ENCODE data around the gene PTCD1. TPM values are rescaled to one million over a fixed set of nuclear protein-coding genes. Genes with fewer than 3 reads are reported as not detected.

The PTCD1 gene
- total RNA-seq, 1 donor from 2014 or later = 5.7 TPM

- H3K4me1 ChIP-seq (ENCODE audit: control insufficient read depth in 3 of 3, insufficient read depth in 3 of 3, low read length in 3 of 3) = peaks cover 25 to 40% (median 29%) of the 10 kb centered on the region in 3 donors
- no peaks in the 10 kb centered on the region for H3K27me3 ChIP-seq (ENCODE audit: control insufficient read depth in 3 of 3, insufficient read depth in 3 of 3, low read length in 3 of 3)
- H3K9me3 ChIP-seq (ENCODE audit: control insufficient read depth in 3 of 3, low read length in 3 of 3) = no peaks in the 10 kb centered on the region
- H3K9ac ChIP-seq (ENCODE audit: low read depth in 1 of 3, low read length in 3 of 3) = peak overlapping the region; percentile 98 to 100 (median 100)
- peaks cover 7 to 12% (median 9%) of the 10 kb centered on the region in 3 donors for H3K36me3 ChIP-seq (ENCODE audit: control insufficient read depth in 3 of 3, insufficient read depth in 3 of 3, low read length in 3 of 3)
- H3K4me3 ChIP-seq (ENCODE audit: low read length in 3 of 3) = peak overlapping the region; percentile 99 to 100 (median 99)
- peak overlapping the region; percentile 89 for H3K27ac ChIP-seq (ENCODE audit: low read depth, low read length)
Measured at GRCh38 chr7:99465421-99465768, 26.8 kb upstream of the PTCD1 start.

GRCh38 chr7:99461221-99461620 is 22.6 kb upstream of the PTCD1 start:
- peaks cover 29 to 49% (median 34%) of the 10 kb centered on the region in 3 donors for H3K4me1 ChIP-seq (ENCODE audit: control insufficient read depth in 3 of 3, insufficient read depth in 3 of 3, low read length in 3 of 3)
- no peak overlapping the region for H3K4me3 ChIP-seq (ENCODE audit: low read length in 3 of 3)
- H3K9ac ChIP-seq (ENCODE audit: low read depth in 1 of 3, low read length in 3 of 3) = no peak overlapping the region
- H3K27me3 ChIP-seq (ENCODE audit: control insufficient read depth in 3 of 3, insufficient read depth in 3 of 3, low read length in 3 of 3) = no peaks in the 10 kb centered on the region
- no peak overlapping the region for H3K27ac ChIP-seq (ENCODE audit: low read depth, low read length)
- H3K36me3 ChIP-seq (ENCODE audit: control insufficient read depth in 3 of 3, insufficient read depth in 3 of 3, low read length in 3 of 3) = peaks cover 41 to 53% (median 42%) of the 10 kb centered on the region in 3 donors
- H3K9me3 ChIP-seq (ENCODE audit: control insufficient read depth in 3 of 3, low read length in 3 of 3) = no peaks in the 10 kb centered on the region

- H3K4me1 ChIP-seq (ENCODE audit: control insufficient read depth in 3 of 3, insufficient read depth in 3 of 3, low read length in 3 of 3) = peaks cover 29 to 43% (median 34%) of the 10 kb centered on the region in 3 donors
- no peaks in the 10 kb centered on the region for H3K27me3 ChIP-seq (ENCODE audit: control insufficient read depth in 3 of 3, insufficient read depth in 3 of 3, low read length in 3 of 3)
- no peak overlapping the region for H3K27ac ChIP-seq (ENCODE audit: low read depth, low read length)
- no peaks in the 10 kb centered on the region for H3K9me3 ChIP-seq (ENCODE audit: control insufficient read depth in 3 of 3, low read length in 3 of 3)
- no peak overlapping the region for H3K4me3 ChIP-seq (ENCODE audit: low read length in 3 of 3)
- H3K36me3 ChIP-seq (ENCODE audit: control insufficient read depth in 3 of 3, insufficient read depth in 3 of 3, low read length in 3 of 3) = peaks cover 46 to 59% (median 48%) of the 10 kb centered on the region in 3 donors
- H3K9ac ChIP-seq (ENCODE audit: low read depth in 1 of 3, low read length in 3 of 3) = peak overlapping the region in 2 of 3 donors; percentile 16 to 21
Measured at GRCh38 chr7:99460651-99461050, 22.1 kb upstream of the PTCD1 start.

GRCh38 chr7:99459087-99459486 is 20.5 kb upstream of the PTCD1 start:
- Histone ChIP-seq H3K27ac (ENCODE audit: low read depth, low read length) (no peak overlapping the region), H3K36me3 (ENCODE audit: control insufficient read depth in 3 of 3, insufficient read depth in 3 of 3, low read length in 3 of 3) (peaks cover 53 to 74% (median 63%) of the 10 kb centered on the region in 3 donors), H3K9me3 (ENCODE audit: control insufficient read depth in 3 of 3, low read length in 3 of 3) (no peaks in the 10 kb centered on the region), H3K9ac (ENCODE audit: low read depth in 1 of 3, low read length in 3 of 3) (no peak overlapping the region), H3K27me3 (ENCODE audit: control insufficient read depth in 3 of 3, insufficient read depth in 3 of 3, low read length in 3 of 3) (no peaks in the 10 kb centered on the region), H3K4me1 (ENCODE audit: control insufficient read depth in 3 of 3, insufficient read depth in 3 of 3, low read length in 3 of 3) (peaks cover 17 to 28% (median 21%) of the 10 kb centered on the region in 3 donors), H3K4me3 (ENCODE audit: low read length in 3 of 3) (no peak overlapping the region)

GRCh38 chr7:99457650-99458493 is 19.3 kb upstream of the PTCD1 start:
- Histone ChIP-seq H3K9me3 (ENCODE audit: control insufficient read depth in 3 of 3, low read length in 3 of 3) (no peaks in the 10 kb centered on the region), H3K4me1 (ENCODE audit: control insufficient read depth in 3 of 3, insufficient read depth in 3 of 3, low read length in 3 of 3) (peaks cover 13 to 22% (median 15%) of the 10 kb centered on the region in 3 donors), H3K36me3 (ENCODE audit: control insufficient read depth in 3 of 3, insufficient read depth in 3 of 3, low read length in 3 of 3) (peaks cover 58 to 78% (median 69%) of the 10 kb centered on the region in 3 donors), H3K27me3 (ENCODE audit: control insufficient read depth in 3 of 3, insufficient read depth in 3 of 3, low read length in 3 of 3) (no peaks in the 10 kb centered on the region), H3K27ac (ENCODE audit: low read depth, low read length) (no peak overlapping the region), H3K9ac (ENCODE audit: low read depth in 1 of 3, low read length in 3 of 3) (no peak overlapping the region), H3K4me3 (ENCODE audit: low read length in 3 of 3) (no peak overlapping the region)

GRCh38 chr7:99457050-99457649 is 18.6 kb upstream of the PTCD1 start:
- H3K36me3 ChIP-seq (ENCODE audit: control insufficient read depth in 3 of 3, insufficient read depth in 3 of 3, low read length in 3 of 3) = peaks cover 61 to 81% (median 74%) of the 10 kb centered on the region in 3 donors
- peaks cover 10 to 20% (median 11%) of the 10 kb centered on the region in 3 donors for H3K4me1 ChIP-seq (ENCODE audit: control insufficient read depth in 3 of 3, insufficient read depth in 3 of 3, low read length in 3 of 3)
- no peak overlapping the region for H3K4me3 ChIP-seq (ENCODE audit: low read length in 3 of 3)
- H3K9me3 ChIP-seq (ENCODE audit: control insufficient read depth in 3 of 3, low read length in 3 of 3) = no peaks in the 10 kb centered on the region
- no peaks in the 10 kb centered on the region for H3K27me3 ChIP-seq (ENCODE audit: control insufficient read depth in 3 of 3, insufficient read depth in 3 of 3, low read length in 3 of 3)
- no peak overlapping the region for H3K27ac ChIP-seq (ENCODE audit: low read depth, low read length)
- no peak overlapping the region for H3K9ac ChIP-seq (ENCODE audit: low read depth in 1 of 3, low read length in 3 of 3)

- Histone ChIP-seq H3K4me1 (ENCODE audit: control insufficient read depth in 3 of 3, insufficient read depth in 3 of 3, low read length in 3 of 3) (peaks cover 10 to 18% (median 11%) of the 10 kb centered on the region in 3 donors), H3K9me3 (ENCODE audit: control insufficient read depth in 3 of 3, low read length in 3 of 3) (no peaks in the 10 kb centered on the region), H3K9ac (ENCODE audit: low read depth in 1 of 3, low read length in 3 of 3) (no peak overlapping the region), H3K27me3 (ENCODE audit: control insufficient read depth in 3 of 3, insufficient read depth in 3 of 3, low read length in 3 of 3) (no peaks in the 10 kb centered on the region), H3K27ac (ENCODE audit: low read depth, low read length) (no peak overlapping the region), H3K36me3 (ENCODE audit: control insufficient read depth in 3 of 3, insufficient read depth in 3 of 3, low read length in 3 of 3) (peaks cover 66 to 86% (median 79%) of the 10 kb centered on the region in 3 donors), H3K4me3 (ENCODE audit: low read length in 3 of 3) (no peak overlapping the region)
Measured at GRCh38 chr7:99456288-99456687, 17.7 kb upstream of the PTCD1 start.

GRCh38 chr7:99455874-99456273 is 17.3 kb upstream of the PTCD1 start:
- H3K9me3 ChIP-seq (ENCODE audit: control insufficient read depth in 3 of 3, low read length in 3 of 3) = no peaks in the 10 kb centered on the region
- H3K9ac ChIP-seq (ENCODE audit: low read depth in 1 of 3, low read length in 3 of 3) = no peak overlapping the region
- peaks cover 67 to 89% (median 83%) of the 10 kb centered on the region in 3 donors for H3K36me3 ChIP-seq (ENCODE audit: control insufficient read depth in 3 of 3, insufficient read depth in 3 of 3, low read length in 3 of 3)
- no peaks in the 10 kb centered on the region for H3K27me3 ChIP-seq (ENCODE audit: control insufficient read depth in 3 of 3, insufficient read depth in 3 of 3, low read length in 3 of 3)
- H3K4me1 ChIP-seq (ENCODE audit: control insufficient read depth in 3 of 3, insufficient read depth in 3 of 3, low read length in 3 of 3) = peaks cover 9 to 13% (median 9%) of the 10 kb centered on the region in 3 donors
- H3K4me3 ChIP-seq (ENCODE audit: low read length in 3 of 3) = no peak overlapping the region
- no peak overlapping the region for H3K27ac ChIP-seq (ENCODE audit: low read depth, low read length)

- H3K4me1 ChIP-seq (ENCODE audit: control insufficient read depth in 3 of 3, insufficient read depth in 3 of 3, low read length in 3 of 3) = no peaks in the 10 kb centered on the region
- H3K36me3 ChIP-seq (ENCODE audit: control insufficient read depth in 3 of 3, insufficient read depth in 3 of 3, low read length in 3 of 3) = peaks cover 80 to 91% (median 90%) of the 10 kb centered on the region in 3 donors
- H3K9me3 ChIP-seq (ENCODE audit: control insufficient read depth in 3 of 3, low read length in 3 of 3) = no peaks in the 10 kb centered on the region
- no peak overlapping the region for H3K27ac ChIP-seq (ENCODE audit: low read depth, low read length)
- no peak overlapping the region for H3K4me3 ChIP-seq (ENCODE audit: low read length in 3 of 3)
- H3K27me3 ChIP-seq (ENCODE audit: control insufficient read depth in 3 of 3, insufficient read depth in 3 of 3, low read length in 3 of 3) = no peaks in the 10 kb centered on the region
- H3K9ac ChIP-seq (ENCODE audit: low read depth in 1 of 3, low read length in 3 of 3) = no peak overlapping the region
Measured at GRCh38 chr7:99453105-99453504, 14.5 kb upstream of the PTCD1 start.

- H3K9ac ChIP-seq (ENCODE audit: low read depth in 1 of 3, low read length in 3 of 3) = no peak overlapping the region
- H3K27me3 ChIP-seq (ENCODE audit: control insufficient read depth in 3 of 3, insufficient read depth in 3 of 3, low read length in 3 of 3) = no peaks in the 10 kb centered on the region
- no peak overlapping the region for H3K27ac ChIP-seq (ENCODE audit: low read depth, low read length)
- H3K9me3 ChIP-seq (ENCODE audit: control insufficient read depth in 3 of 3, low read length in 3 of 3) = no peaks in the 10 kb centered on the region
- no peaks in the 10 kb centered on the region for H3K4me1 ChIP-seq (ENCODE audit: control insufficient read depth in 3 of 3, insufficient read depth in 3 of 3, low read length in 3 of 3)
- peaks cover 79 to 91% (median 88%) of the 10 kb centered on the region in 3 donors for H3K36me3 ChIP-seq (ENCODE audit: control insufficient read depth in 3 of 3, insufficient read depth in 3 of 3, low read length in 3 of 3)
- no peak overlapping the region for H3K4me3 ChIP-seq (ENCODE audit: low read length in 3 of 3)
Measured at GRCh38 chr7:99452541-99452940, 13.9 kb upstream of the PTCD1 start.
